ENCODE data around the gene MMP23B.
"Not testable (repeated sequence)": the region's sequence is repeated elsewhere in the genome, so short reads cannot be mapped to it uniquely, and the experiment has no call there.

The MMP23B gene

GRCh38 chr1:1640711-1641461 is 8.9 kb downstream of the MMP23B start:
- not testable (repeated sequence) for H3K27me3 ChIP-seq (ENCODE audit: control insufficient read depth, insufficient read depth, low read length); H3K9ac ChIP-seq (ENCODE audit: low read length); H3K4me3 ChIP-seq (ENCODE audit: low read length); H3K9me3 ChIP-seq (ENCODE audit: control insufficient read depth, low read depth, low read length); H3K27ac ChIP-seq (ENCODE audit: low read length); H3K4me1 ChIP-seq (ENCODE audit: control insufficient read depth, low read depth, low read length)
- peaks cover 11% of the 10 kb centered on the region for H3K36me3 ChIP-seq (ENCODE audit: control insufficient read depth, low read depth, low read length)

DNA sequence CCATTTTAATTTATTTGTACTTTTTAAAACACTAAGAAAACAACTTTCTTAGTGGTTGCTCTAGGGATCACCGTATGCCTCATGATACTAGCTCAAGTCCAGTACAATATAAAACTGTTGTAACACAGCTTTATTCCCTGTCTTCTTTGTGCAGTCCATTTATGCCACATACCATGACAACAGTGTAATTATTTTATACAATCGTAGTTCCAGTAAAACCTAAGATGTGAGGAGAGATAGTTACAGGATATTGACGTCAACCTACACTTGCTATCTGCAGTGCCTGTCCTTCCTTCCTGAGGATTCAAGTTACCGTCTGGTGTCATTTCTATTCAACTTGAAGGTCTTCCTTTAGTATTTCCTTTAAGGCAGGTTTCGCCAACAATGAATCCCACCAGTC is 14.4 kb downstream of the MMP23B start:
- H3K27ac ChIP-seq (ENCODE audit: low read length); H3K9me3 ChIP-seq (ENCODE audit: control insufficient read depth, low read depth, low read length); H3K27me3 ChIP-seq (ENCODE audit: control insufficient read depth, insufficient read depth, low read length); H3K9ac ChIP-seq (ENCODE audit: low read length); H3K4me3 ChIP-seq (ENCODE audit: low read length); H3K4me1 ChIP-seq (ENCODE audit: control insufficient read depth, low read depth, low read length): not testable (repeated sequence)
- H3K36me3 ChIP-seq (ENCODE audit: control insufficient read depth, low read depth, low read length): peaks cover 16% of the 10 kb centered on the region

GRCh38 chr1:1647567-1648241 is 15.7 kb downstream of the MMP23B start:
- not testable (repeated sequence) for H3K4me3 ChIP-seq (ENCODE audit: low read length); H3K4me1 ChIP-seq (ENCODE audit: control insufficient read depth, low read depth, low read length); H3K27me3 ChIP-seq (ENCODE audit: control insufficient read depth, insufficient read depth, low read length); H3K27ac ChIP-seq (ENCODE audit: low read length); H3K9me3 ChIP-seq (ENCODE audit: control insufficient read depth, low read depth, low read length); H3K9ac ChIP-seq (ENCODE audit: low read length)
- peaks cover 26% of the 10 kb centered on the region for H3K36me3 ChIP-seq (ENCODE audit: control insufficient read depth, low read depth, low read length)

DNA sequence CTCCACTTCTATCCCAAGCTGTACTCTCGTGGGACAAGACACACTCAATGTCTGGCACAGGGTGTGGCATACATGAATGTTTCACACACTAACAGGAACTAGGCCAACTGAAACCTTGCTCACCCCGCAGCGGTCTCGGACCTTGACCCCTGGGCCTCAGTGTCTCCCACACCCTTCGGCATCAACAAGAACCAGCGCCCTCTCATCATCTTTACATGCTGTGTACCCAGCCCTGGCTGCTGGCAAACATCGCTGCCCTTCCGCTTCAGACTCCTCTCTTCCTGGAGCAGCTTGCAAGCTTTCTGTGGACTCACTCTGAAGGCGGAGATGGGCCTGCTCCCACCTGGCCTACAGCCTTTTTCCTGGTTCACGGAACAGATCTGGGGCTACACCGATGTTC is 16.3 kb downstream of the MMP23B start:
- H3K4me1 ChIP-seq (ENCODE audit: control insufficient read depth, low read depth, low read length); H3K4me3 ChIP-seq (ENCODE audit: low read length); H3K27me3 ChIP-seq (ENCODE audit: control insufficient read depth, insufficient read depth, low read length); H3K9me3 ChIP-seq (ENCODE audit: control insufficient read depth, low read depth, low read length); H3K27ac ChIP-seq (ENCODE audit: low read length); H3K9ac ChIP-seq (ENCODE audit: low read length): not testable (repeated sequence)
- peaks cover 26% of the 10 kb centered on the region for H3K36me3 ChIP-seq (ENCODE audit: control insufficient read depth, low read depth, low read length)

DNA sequence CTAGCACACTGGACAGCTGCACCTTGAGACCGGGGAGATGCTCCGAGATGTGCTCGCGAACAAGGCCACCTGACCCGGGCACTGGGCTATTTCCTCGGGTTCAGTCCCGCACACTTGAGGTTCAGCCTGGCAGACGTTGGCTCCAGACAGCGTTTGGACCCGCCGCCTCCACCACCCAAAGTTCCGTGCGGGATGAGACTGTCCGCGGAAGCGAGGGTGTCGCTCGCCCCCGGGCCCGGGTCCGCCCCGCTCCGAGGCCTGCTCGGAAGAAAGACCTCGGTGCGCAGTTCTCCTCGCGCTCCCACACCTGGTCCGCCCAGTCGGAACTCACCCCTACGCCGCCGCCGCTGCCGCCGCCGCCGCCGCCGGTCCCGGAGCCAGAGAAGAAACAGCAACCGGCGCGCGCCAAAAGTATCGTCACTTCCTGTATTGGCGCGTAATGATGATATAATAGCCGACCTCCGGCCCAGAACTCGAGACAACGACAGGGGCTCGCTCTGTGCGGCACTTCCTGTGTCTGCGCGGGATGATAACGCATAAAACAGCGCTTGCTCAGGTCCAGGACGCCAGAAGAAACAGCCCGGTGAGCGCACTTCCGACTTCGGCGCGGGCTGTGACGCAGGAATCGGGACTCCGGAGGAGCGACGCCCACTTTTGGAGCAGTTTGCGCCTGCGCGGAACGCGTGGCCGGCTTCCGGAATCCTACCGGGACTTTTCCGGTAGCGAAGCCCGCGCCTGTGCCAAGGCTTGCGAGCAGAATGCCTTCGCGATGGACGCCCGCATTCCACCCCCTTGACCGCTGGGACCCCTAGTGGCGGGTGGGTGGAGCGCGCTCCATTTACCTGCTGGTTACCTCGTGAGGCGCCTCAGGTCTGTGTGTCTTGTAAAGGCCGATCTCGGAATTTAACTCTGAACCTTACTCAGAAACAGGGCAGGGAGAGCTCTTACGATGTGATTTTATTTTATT is 26.9 kb downstream of the MMP23B start, which contains the start of gene CDK11B:
TSS of gene CDK11B (minus strand) at position 422 of the 967 bp plus-strand sequence. CDS start 1,519 bp downstream, outside the sequence.
- H3K36me3 ChIP-seq (ENCODE audit: control insufficient read depth, low read depth, low read length): peaks cover 22% of the 10 kb centered on the region
- H3K27ac ChIP-seq (ENCODE audit: low read length); H3K9me3 ChIP-seq (ENCODE audit: control insufficient read depth, low read depth, low read length); H3K4me1 ChIP-seq (ENCODE audit: control insufficient read depth, low read depth, low read length); H3K27me3 ChIP-seq (ENCODE audit: control insufficient read depth, insufficient read depth, low read length): not testable (repeated sequence)
- peak within 1 kb of the TSS; percentile 59 for H3K4me3 ChIP-seq (ENCODE audit: low read length)
- H3K9ac ChIP-seq (ENCODE audit: low read length): peak within 1 kb of the TSS; percentile 39

DNA sequence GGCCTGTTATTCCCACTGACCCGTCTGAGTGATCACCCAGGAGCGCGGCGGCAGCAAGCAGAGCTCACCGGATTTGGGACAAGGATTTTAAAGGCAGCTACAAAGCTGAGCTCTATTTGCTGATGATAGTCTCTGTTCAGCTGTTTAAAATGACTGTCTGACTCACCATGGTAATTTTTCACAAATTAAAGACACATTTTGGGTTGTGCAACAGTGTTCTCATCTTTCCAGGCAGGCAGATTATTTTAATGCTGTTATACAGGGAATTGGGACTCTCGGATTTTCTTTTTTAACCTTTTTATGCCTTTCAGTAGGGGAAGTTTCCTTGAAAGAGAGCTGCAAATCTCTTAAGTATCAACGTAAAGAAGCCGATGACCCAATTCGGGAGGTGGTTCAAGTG is 30.4 kb downstream of the MMP23B start:
- H3K4me3 ChIP-seq (ENCODE audit: low read length); H3K9me3 ChIP-seq (ENCODE audit: control insufficient read depth, low read depth, low read length); H3K27me3 ChIP-seq (ENCODE audit: control insufficient read depth, insufficient read depth, low read length); H3K36me3 ChIP-seq (ENCODE audit: control insufficient read depth, low read depth, low read length); H3K9ac ChIP-seq (ENCODE audit: low read length); H3K27ac ChIP-seq (ENCODE audit: low read length); H3K4me1 ChIP-seq (ENCODE audit: control insufficient read depth, low read depth, low read length): not testable (repeated sequence)

GRCh38 chr1:1662830-1663560 is 31.0 kb downstream of the MMP23B start:
- H3K9ac ChIP-seq (ENCODE audit: low read length); H3K4me3 ChIP-seq (ENCODE audit: low read length); H3K27ac ChIP-seq (ENCODE audit: low read length); H3K9me3 ChIP-seq (ENCODE audit: control insufficient read depth, low read depth, low read length); H3K27me3 ChIP-seq (ENCODE audit: control insufficient read depth, insufficient read depth, low read length); H3K4me1 ChIP-seq (ENCODE audit: control insufficient read depth, low read depth, low read length); H3K36me3 ChIP-seq (ENCODE audit: control insufficient read depth, low read depth, low read length): not testable (repeated sequence)

DNA sequence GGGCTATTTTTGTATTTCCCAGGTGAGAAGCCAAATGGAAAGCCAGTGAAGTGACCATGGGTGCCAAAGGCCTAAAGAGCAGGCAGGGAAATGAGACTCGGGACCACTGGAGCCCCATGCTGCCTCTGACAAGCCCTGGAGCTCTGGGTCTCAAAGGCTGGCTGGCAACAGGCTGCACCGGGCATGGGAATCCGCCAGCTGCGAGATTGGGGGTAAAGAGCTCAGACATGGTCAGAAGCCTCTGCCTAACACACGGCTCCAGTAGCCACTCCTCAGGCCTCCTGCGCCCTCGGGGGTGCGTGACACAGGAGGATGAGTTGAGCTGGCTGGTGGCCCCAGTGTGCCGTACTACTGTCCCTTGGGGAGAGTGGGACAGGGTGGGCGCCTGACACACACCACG is 32.3 kb downstream of the MMP23B start:
- H3K9ac ChIP-seq (ENCODE audit: low read length); H3K36me3 ChIP-seq (ENCODE audit: control insufficient read depth, low read depth, low read length); H3K27ac ChIP-seq (ENCODE audit: low read length); H3K4me3 ChIP-seq (ENCODE audit: low read length); H3K27me3 ChIP-seq (ENCODE audit: control insufficient read depth, insufficient read depth, low read length); H3K4me1 ChIP-seq (ENCODE audit: control insufficient read depth, low read depth, low read length); H3K9me3 ChIP-seq (ENCODE audit: control insufficient read depth, low read depth, low read length): not testable (repeated sequence)

DNA sequence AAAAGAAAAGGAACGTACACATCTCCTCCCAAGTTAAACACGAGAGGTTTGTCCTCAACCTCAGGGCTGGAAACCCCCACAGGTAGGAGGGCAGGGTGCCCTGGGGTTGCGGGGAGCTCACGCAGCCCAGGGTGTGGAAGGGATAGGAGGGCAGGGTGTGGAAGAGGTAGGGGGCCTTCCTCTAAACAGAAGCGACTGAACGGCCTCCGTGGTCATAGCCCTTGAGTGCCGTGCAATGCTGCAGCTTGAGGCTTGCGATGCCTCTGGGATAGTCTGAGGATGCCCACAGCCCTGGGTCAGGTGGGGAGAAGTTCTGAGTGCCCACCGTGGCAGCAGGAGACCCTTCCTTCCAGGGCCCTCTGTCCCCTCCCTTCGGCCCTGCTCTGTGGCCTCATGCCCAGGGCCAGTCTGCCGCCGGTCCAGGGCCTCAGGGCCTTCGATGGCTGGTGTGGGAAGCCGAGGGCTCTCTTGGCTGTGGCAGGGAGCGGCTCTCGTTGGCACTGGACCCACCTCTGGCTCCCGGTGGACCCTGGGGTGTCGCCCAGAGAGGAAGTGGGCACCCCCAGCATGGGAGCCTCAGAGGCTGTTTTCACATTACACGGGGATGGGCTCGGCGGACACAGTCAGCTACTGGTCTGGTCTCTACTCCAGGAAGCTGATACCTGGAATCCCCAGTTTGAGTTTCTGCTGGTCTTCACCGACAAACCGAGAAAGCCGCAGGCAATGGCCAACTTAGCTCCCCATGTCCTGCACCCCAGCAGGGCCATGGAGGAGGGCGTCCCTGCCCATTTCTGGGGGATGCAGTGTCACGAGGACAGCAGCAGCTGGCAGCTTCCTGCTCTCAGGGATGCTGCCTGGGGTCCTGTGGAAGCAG is 33.2 kb downstream of the MMP23B start:
- H3K36me3 ChIP-seq (ENCODE audit: control insufficient read depth, low read depth, low read length): peaks cover 13% of the 10 kb centered on the region
- H3K9ac ChIP-seq (ENCODE audit: low read length): no peak overlapping the region
- no peaks in the 10 kb centered on the region for H3K27me3 ChIP-seq (ENCODE audit: control insufficient read depth, insufficient read depth, low read length)
- no peaks in the 10 kb centered on the region for H3K9me3 ChIP-seq (ENCODE audit: control insufficient read depth, low read depth, low read length)
- no peak overlapping the region for H3K4me3 ChIP-seq (ENCODE audit: low read length)
- no peak overlapping the region for H3K27ac ChIP-seq (ENCODE audit: low read length)
- H3K4me1 ChIP-seq (ENCODE audit: control insufficient read depth, low read depth, low read length): no peaks in the 10 kb centered on the region

- no peaks in the 10 kb centered on the region for H3K27me3 ChIP-seq (ENCODE audit: control insufficient read depth, insufficient read depth, low read length)
- H3K9ac ChIP-seq (ENCODE audit: low read length): no peak overlapping the region
- H3K4me3 ChIP-seq (ENCODE audit: low read length): no peak overlapping the region
- H3K9me3 ChIP-seq (ENCODE audit: control insufficient read depth, low read depth, low read length): no peaks in the 10 kb centered on the region
- no peaks in the 10 kb centered on the region for H3K4me1 ChIP-seq (ENCODE audit: control insufficient read depth, low read depth, low read length)
- H3K27ac ChIP-seq (ENCODE audit: low read length): no peak overlapping the region
- peaks cover 13% of the 10 kb centered on the region for H3K36me3 ChIP-seq (ENCODE audit: control insufficient read depth, low read depth, low read length)
These were observed 33.9 kb downstream of the MMP23B start for GRCh38 chr1:1665815-1666251.

Data from iPS-18a (cell line).